ENCODE measurements around the gene C7. TPM values are rescaled to one million over a fixed set of nuclear protein-coding genes. Genes with fewer than 3 reads are reported as not detected.

Gene C7
- not detected in 2 replicates for total RNA-seq

DNA sequence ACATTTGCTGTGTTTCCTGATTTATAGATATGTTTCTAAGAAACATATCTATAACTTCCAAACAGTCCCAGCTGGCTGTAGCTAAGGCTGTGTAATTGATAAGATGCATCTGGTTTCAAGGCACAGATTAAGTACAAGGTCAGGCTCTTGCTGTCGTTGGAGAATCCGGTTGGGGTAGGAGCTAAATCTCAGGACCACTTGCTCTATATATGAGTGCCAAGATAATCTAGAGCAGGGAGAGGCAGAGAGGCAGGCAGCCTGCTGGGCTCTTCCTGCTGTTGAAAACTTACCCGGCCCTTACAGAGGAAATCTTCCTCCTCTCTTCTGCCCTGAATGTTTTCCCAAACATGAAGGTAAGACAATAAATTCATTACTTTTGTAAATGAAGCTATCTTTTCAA is at the start of gene C7:
Gene C7, plus strand, starts transcription at position 234 of the 400 bp plus-strand sequence. Its CDS starts 114 bp downstream, at position 348.

Other genes with a start within 250 kb of the C7 start
- 59.6 and 73.7 TPM in 2 replicates for gene PTGER4, start 229.6 kb upstream of the C7 start, total RNA-seq
- 7.5 and 9.4 TPM in 2 replicates for gene TTC33, start 153.5 kb upstream of the C7 start, total RNA-seq
- 62.7 and 70.1 TPM in 2 replicates for gene PRKAA1, start 111.1 kb upstream of the C7 start, total RNA-seq
- 51.9 and 83.8 TPM in 2 replicates for gene RPL37, start 74.3 kb upstream of the C7 start, total RNA-seq
- gene CARD6, start 68.1 kb upstream of the C7 start, total RNA-seq = 21.7 and 23.8 TPM in 2 replicates
- gene MROH2B, start 161.8 kb downstream of the C7 start, total RNA-seq = not detected in 2 replicates

Measured in mammary microvascular endothelial cell (primary cell).